GM21515 (cell line): ENCODE results near the gene C12orf75.
A peak's percentile ranks its signal among the peaks of the same experiment; 100 is the strongest.
"Not testable (repeated sequence)": the region's sequence is repeated elsewhere in the genome, so short reads cannot be mapped to it uniquely, and the experiment has no call there.

Experiments used
- ATAC-seq: cut with Tn5 transposase; IDR thresholded peaks from one replicate; pipeline ENCODE4 v1.9.1; 2021; ENCODE audit not compliant: unreplicated experiment

Gene C12orf75

DNA sequence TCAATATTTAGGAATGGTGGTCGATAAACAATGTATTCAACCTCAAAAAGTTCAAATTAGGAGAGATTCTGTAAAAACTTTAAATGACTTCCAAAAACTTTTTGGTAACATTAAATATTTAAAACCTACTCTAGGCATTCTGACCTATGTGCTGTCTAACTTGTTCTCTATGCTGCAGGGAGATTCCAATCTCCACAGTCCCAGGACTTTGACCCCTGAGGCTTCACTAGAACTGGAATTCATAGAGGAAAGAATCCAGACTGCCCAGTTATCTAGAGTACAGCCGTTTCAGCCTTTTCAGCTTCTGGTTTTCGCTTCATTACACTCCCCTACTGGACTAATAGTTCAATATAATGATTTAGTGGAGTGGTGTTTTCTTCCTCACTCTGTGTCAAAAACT lies 21.1 kb upstream of the C12orf75 start:
- not testable (repeated sequence) for ATAC-seq

- ATAC-seq, result not testable (repeated sequence)
These were observed 19.9 kb upstream of the C12orf75 start for GRCh38 chr12:105310476-105311085.

DNA sequence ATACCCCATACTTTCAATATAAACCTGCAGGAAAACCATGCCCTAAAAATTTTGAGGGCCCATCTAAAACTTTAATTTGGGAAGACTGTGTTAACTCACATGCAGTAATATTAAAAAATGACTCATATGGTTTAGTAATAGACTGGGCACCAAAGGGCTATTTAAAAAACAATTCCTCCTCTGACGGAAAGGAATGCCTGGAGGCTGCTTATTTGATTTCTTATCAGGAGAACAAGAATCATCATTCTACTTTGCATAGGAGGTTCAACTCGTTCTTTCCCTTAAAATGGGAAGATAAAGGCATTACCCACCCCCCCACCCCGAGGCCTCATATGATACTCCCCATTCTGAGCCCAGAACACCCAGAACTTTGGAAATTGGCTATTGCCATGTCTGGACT lies 18.6 kb upstream of the C12orf75 start:
- not testable (repeated sequence) for ATAC-seq

DNA sequence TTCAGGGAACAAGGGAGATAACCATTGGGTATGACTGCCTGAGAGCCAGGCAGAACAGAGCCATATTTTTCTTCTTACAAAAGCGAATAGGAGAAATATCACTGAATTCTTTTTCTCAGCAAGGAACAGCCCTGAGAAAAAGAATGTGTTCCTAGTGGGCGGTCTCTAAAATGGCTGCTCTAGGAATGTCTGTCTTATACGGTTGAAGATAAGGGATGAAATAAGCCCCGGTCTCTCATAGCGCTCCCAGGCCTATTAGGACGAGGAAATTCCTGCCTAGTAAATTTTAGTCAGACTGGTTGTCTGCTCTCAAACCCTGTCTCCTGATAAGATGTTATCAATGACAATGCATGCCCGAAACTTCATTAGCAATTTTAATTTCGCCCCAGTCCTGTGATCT lies 16.7 kb upstream of the C12orf75 start:
- ATAC-seq, result not testable (repeated sequence)

DNA sequence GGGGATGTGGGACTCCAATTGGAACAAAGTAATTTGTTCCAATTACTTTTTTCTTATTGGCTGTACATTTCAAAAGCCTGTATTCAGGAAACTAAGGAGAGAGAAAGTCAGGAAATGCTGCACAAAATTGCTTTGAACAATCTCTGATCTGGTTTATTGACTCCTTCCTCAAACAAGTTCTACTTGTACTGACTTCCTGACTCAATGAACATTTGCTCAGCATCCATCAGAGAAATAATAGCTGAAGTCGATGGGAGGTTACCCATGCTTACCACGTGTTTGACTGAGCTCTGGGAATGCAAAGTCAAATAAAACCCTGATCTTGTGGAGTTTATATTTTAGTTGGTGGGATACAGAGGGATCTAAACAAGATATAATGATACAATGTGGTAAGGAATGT lies 15.4 kb upstream of the C12orf75 start:
- ATAC-seq, result no peak

GRCh38 chr12:105315726-105316125 lies 14.8 kb upstream of the C12orf75 start:
- ATAC-seq, result no peak

DNA sequence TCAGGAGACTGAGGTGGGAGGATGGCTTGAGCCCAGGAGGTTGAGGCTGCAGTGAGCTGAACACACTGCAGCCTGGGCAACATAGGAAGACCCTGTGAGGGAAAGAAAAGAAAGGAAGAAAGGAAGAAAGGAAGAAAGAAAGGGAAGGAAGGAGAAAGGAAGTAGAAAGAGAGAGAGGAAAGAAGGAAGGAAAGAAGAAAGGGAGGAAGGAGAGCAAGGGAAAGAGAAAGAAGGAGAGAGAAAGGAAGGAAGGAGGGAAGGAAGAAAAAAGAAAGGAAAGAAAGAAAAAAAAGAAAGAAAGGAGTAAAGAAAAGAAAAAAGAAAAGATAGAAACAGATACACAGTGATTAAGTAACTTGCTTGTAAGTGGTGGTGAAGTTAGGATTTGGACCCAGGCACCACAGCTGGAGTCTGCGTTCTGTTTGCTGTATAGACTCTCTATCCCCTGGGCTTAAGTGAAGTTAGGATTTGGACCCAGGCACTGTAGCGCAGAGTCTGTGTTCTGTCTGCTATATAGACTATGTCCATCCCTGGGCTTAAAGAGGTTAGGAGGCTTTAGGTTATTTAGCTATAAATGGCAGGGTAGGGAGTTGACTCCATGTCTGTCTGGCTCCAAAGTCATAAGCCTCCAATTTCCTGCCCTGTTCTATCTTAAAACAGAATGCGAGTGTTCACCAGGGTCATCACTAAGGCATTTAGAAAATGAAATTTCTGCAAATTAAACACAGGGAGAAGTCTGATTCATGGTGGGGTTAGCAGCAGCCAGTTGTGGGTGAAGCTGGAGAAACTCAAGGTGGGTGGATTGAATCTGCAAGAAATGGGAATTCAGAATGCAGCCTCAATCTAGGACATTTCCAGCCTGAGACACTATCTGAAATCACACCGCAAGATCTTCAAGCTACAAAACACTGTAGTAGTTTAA lies 13.3 kb upstream of the C12orf75 start:
- ATAC-seq, result no peak

DNA sequence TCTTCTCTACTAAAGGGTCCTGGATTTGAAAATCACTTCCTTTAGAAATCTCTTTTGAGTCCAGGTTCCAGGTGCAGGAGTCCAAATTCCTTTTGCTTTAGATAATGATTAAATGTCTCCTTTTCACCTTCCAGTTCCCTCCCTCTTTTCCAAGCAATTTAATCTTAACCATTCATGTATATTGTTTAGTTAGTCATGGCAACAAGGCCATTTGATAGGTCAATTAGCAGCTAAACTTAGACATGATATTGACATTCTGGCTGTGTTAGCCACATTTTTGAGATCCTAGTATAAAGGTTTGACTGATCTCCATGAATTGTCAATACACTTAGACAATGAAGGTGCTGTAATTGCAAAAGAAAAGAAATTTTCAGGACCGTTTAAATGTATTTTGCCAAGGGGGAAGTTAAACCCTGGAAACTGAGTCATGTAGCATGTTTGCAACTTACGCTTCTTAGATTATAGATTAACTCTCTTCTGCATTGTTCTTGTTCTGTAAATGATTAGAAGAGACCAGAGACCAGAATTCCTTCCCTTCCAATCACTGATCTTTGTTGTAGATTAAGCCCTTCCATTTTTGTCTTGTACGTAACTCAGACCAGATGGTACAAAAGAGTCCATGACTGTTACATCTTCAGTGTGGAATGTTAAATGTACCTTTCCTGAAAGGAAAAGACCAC lies 12.4 kb upstream of the C12orf75 start:
- no peak for ATAC-seq

- ATAC-seq, result no peak
These were observed 11.6 kb upstream of the C12orf75 start for GRCh38 chr12:105318651-105319483.

DNA sequence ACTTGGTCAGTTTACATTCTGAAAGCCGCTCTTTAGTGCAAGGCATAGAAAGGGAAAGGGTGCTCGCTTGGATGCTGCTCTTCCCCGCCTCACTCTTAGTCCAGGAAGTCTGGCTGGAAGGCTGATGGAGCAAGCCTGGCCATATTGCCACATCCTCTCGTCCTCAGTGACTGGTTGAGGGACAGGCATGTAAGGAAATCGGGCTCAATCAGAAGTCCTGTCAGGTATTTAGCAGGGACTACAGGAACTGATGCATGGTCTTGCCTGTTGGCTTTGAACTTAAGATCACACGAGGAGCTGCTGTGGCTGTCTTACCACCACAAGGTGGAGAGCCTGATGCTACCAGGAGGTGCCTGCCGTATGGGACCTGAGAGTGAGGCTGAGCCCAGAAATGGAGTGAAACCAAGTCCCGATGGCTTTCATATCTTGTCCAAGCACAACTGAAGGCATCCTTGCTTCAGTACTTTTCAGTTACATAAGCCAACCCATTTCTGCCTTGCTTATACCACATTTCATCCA lies 10.7 kb upstream of the C12orf75 start:
- no peak for ATAC-seq

DNA sequence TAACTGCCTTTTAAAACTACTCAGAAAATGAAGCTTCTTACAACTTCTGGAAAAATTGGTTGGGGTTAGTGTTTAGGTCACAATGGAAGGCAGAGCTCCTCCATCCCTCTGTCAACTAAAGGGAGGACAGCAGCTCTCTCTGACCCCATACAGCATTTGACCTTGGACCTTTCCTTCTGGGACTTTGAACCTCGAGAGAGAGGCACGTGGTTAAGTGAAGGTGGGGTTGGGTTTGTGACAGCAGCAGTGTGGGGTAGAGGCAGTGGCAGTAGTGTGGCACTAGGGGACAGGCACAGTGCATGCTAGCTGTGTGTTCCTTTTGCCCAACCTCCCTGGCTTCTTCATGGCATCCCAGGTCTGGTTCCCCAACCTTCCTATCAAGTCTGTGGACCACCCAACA lies 9.4 kb upstream of the C12orf75 start:
- no peak for ATAC-seq

DNA sequence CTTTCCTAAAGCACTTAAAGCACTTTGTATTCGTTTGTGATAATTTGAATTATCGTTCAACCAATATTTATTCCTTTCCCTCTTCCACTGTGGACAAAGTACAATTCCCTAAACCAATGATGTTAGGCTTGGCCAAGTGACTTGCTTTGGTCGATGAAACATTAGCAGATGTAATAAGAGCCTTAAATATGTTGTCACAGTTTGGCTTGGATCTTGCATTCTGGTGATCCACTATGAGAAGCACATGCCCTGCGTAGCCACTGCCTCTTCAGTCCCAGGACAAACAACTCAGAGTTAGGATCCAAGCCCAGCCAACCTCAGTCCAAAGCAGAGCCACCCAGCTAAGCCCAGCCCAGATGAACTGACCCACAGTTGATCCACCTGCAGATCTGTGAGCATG lies 8.4 kb upstream of the C12orf75 start:
- ATAC-seq, result no peak

GRCh38 chr12:105324704-105325103 lies 5.8 kb upstream of the C12orf75 start:
- no peak for ATAC-seq

- no peak for ATAC-seq
These were observed 5.4 kb upstream of the C12orf75 start for GRCh38 chr12:105325117-105325516.

DNA sequence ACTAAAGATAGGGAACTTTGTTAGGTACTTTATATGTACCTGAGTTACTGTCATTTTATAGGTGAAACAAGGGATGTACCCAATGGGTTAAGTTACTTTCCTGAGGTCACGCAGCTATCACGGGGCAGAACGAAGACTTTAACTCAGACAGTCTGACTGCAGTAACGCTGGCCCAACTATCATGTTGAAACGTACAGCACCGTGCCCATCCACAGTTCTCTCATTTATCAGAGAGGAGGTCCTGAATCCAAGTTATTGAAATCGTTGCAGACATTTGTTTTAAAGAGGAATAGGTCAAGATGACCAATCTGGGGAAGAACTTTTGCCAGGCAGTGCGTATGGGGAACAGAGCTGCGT lies 587 bp upstream of the C12orf75 start:
- peak; percentile 2 for ATAC-seq

DNA sequence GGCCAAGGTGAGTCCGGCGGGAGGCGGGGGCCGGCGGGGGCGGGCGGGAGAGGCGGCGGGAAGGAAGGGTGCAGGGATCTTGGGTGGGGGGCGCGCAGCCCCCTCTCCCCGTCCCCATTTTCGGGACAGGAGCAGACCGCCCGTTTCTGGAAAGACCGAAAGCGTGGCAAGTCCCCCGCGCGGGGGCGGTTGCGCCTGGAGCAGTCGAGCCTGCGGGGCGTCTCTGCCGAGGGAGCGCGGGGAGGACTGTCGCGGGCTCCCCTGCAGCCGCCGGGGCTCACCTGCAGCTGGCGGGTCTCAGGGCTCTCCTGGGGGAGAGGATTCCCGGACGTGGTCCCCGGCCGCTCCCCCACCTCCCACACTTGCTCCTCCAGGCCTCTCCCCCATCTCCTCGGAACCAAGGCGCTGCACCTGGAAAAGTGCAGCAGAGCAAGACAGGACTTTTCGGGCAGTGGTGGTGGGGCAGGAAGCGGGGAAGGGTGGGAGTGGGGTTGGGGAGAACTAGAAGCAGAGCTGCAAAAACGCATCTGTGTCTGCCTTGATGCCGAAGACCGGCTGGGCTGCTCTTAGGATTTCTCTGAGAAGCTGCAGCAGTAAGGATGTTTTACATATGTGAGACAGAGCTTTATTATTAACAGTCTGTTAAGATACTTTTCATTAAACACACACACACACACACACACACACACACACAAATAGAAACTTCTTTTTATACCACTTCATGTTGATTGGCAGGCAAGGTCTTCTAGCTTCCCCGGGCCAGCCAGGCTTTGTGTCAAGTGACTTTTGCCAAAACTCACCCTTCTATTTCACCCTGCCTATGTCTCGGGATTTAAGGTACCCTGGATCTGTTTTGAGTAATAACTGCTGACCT lies 677 bp downstream of the C12orf75 start:
- peak; percentile 10 for ATAC-seq

- ATAC-seq, result no peak
These were observed 1.3 kb downstream of the C12orf75 start for GRCh38 chr12:105331805-105332251.

DNA sequence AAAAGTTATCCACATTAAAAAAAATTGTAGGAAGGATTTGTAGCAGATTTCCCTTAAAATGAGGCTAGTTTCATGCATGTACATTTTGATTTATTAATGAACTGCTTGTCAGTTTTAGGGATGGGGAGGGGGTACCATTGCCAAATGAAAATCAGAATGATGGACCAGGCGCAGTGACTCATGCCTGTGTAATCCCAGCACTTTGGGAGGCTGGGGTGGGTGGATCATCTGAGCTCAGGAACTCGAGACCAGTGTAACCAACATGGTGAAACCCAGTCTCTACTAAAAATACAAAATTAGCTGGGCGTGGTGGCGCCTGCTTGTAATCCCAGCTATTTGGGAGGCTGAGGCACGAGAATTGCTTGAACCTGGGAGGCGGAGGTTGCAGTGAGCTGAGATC lies 1.8 kb downstream of the C12orf75 start:
- ATAC-seq, result not testable (repeated sequence)

GRCh38 chr12:105332925-105333324 lies 2.4 kb downstream of the C12orf75 start:
- no peak for ATAC-seq

GRCh38 chr12:105334001-105334400 lies 3.5 kb downstream of the C12orf75 start:
- ATAC-seq, result no peak
